T-cell (primary cell): ENCODE data around the gene SVIL. TPM values are rescaled to one million over a fixed set of nuclear protein-coding genes. Genes with fewer than 3 reads are reported as not detected.
"Not testable (repeated sequence)": the region's sequence is repeated elsewhere in the genome, so short reads cannot be mapped to it uniquely, and the experiment has no call there.

Experiments
- ATAC-seq, 4 experiments: fragments of 200-7000 bp in 3 of 4; fragments of 150-1000 bp in 1 of 4; cut with Tn5 transposase; replicated peaks in 1 of 4; 1 replicate in 3 of 4; 2 replicates in 1 of 4; pipeline ENCODE4 v1.10.0; 2021; ENCODE audit warnings: moderate library complexity in 3 of 4, mild to moderate bottlenecking in 2 of 4, moderate number of reproducible peaks in 1 of 4
- CTCF ChIA-PET, 2 donors: fragments of 300-600 bp; sonication (Branson Sonifier 250); formaldehyde crosslinking; loops; one replicate each; lab custom pipeline; 2022; ENCODE audit warnings: antibody characterized with exemption in 2 of 2; lab: Charles Lee
- POLR2A ChIA-PET, 2 donors: fragments of 300-600 bp; sonication (Branson Sonifier 250); formaldehyde crosslinking; loops; one replicate each; lab custom pipeline; 2022; ENCODE audit warnings: antibody characterized with exemption in 2 of 2; lab: Charles Lee
- DNase-seq, 35 experiments: peaks; one replicate each; pipeline versions ENCODE4 v3.0.0 to v3.0.0-alpha.2; 2013 to 2023
- H3K27ac ChIP-seq: one replicate; pipeline ENCODE4 v1.5.1; 2013; ENCODE audit warnings: low read length
- H3K27me3 ChIP-seq, 2 experiments: replicated peaks in 1 of 2; 1 replicate in 1 of 2; 2 replicates in 1 of 2; pipeline versions ENCODE4 v1.6.1 to v1.7.0; 2013; ENCODE audit warnings: low read length in 1 of 2, mixed read lengths in 1 of 2; ENCODE audit not compliant: control insufficient read depth in 2 of 2, insufficient read depth in 2 of 2; ENCODE audit errors: extremely low read depth in 1 of 2
- H3K36me3 ChIP-seq, 2 donors: 1 replicate in 1 of 2; 2 replicates in 1 of 2; pipeline versions ENCODE4 v1.6.1 to v1.7.0; 2013; ENCODE audit warnings: low read length in 1 of 2; ENCODE audit not compliant: control insufficient read depth in 2 of 2, insufficient read depth in 1 of 2; ENCODE audit errors: extremely low read depth in 1 of 2
- H3K4me1 ChIP-seq, 2 experiments: 1 replicate in 1 of 2; 2 replicates in 1 of 2; pipeline versions ENCODE4 v1.6.1 to v1.7.0; 2013; ENCODE audit warnings: low read length in 2 of 2, mixed read lengths in 1 of 2; ENCODE audit not compliant: insufficient read depth in 2 of 2, control insufficient read depth in 1 of 2; ENCODE audit errors: extremely low read depth in 1 of 2
- H3K4me3 ChIP-seq, 2 donors: 1 replicate in 1 of 2; 2 replicates in 1 of 2; pipeline versions ENCODE4 v1.5.1 to v1.7.0; 2013; ENCODE audit warnings: mild to moderate bottlenecking in 2 of 2, low read length in 1 of 2, moderate library complexity in 1 of 2; ENCODE audit not compliant: control insufficient read depth in 1 of 2; ENCODE audit errors: extremely low read depth in 1 of 2
- H3K9me3 ChIP-seq: 2 replicates; pipeline ENCODE4 v1.7.0; 2013
- H3K27ac Mint-ChIP-seq, 2 donors: one replicate each; pipeline ENCODE4 v1.8.0; 2020 to 2021; ENCODE audit warnings: mild to moderate bottlenecking in 2 of 2, mixed read lengths in 2 of 2
- H3K27me3 Mint-ChIP-seq, 2 donors: one replicate each; pipeline ENCODE4 v1.8.0; 2021 to 2022; ENCODE audit warnings: mixed read lengths in 2 of 2
- H3K36me3 Mint-ChIP-seq: one replicate; pipeline ENCODE4 v1.8.0; 2021; ENCODE audit warnings: mixed read lengths
- H3K4me1 Mint-ChIP-seq, 3 donors: one replicate each; pipeline ENCODE4 v1.8.0; 2020 to 2022; ENCODE audit warnings: mixed read lengths in 3 of 3, mild to moderate bottlenecking in 1 of 3
- H3K4me3 Mint-ChIP-seq, 3 donors: one replicate each; pipeline ENCODE4 v1.8.0; 2020 to 2022; ENCODE audit warnings: mild to moderate bottlenecking in 3 of 3, mixed read lengths in 3 of 3, moderate library complexity in 3 of 3
- H3K9me3 Mint-ChIP-seq, 3 donors: one replicate each; pipeline ENCODE4 v1.8.0; 2020 to 2022; ENCODE audit warnings: mixed read lengths in 3 of 3
- WGBS: methylation state at CpG from one replicate; pipeline ENCODE4 v1.1.5; 2013; ENCODE audit warnings: missing lambda C conversion rate; ENCODE audit not compliant: insufficient coverage; 5-methylcytosine and 5-hydroxymethylcytosine counted together
- total RNA-seq, 35 experiments: library from RNA in 6 of 35; stranded (reverse) in 6 of 35; fragments of 120-200 nt in 1 of 35; gene quantifications; one replicate each; pipeline versions ENCODE4 v1.2.1 to v1.2.4 and lab custom pipeline; 2013 to 2026

Gene SVIL
- total RNA-seq, 5 donors from 2014 or later (not counting 1 experiment from before 2014, with no cell fraction given): 17.4 to 45.6 (median 19.6) TPM

GRCh38 chr10:29471544-29471859 lies 163.3 kb downstream of the SVIL start:
- H3K4me3 Mint-ChIP-seq: no peak overlapping the region
- Histone ChIP-seq H3K36me3 (peaks cover 17 to 58% of the 10 kb centered on the region in 2 donors), H3K27ac (no peak overlapping the region), H3K27me3 (no peaks in the 10 kb centered on the region), H3K9me3 (no peaks in the 10 kb centered on the region), H3K4me3 (no peak overlapping the region), H3K4me1 (no peaks in the 10 kb centered on the region)
- H3K36me3 Mint-ChIP-seq: peaks cover 73% of the 10 kb centered on the region
- no peaks in the 10 kb centered on the region for H3K4me1 Mint-ChIP-seq
- ChIA-PET CTCF (no interaction called here), POLR2A (no interaction called here)
- no peak for DNase-seq
- ATAC-seq: no peak
- H3K9me3 Mint-ChIP-seq: no peaks in the 10 kb centered on the region
- no peak overlapping the region for H3K27ac Mint-ChIP-seq
- no CpG with 5 or more reads among the region's 1 CpG for WGBS
- no peaks in the 10 kb centered on the region for H3K27me3 Mint-ChIP-seq

GRCh38 chr10:29470843-29471543 lies 163.8 kb downstream of the SVIL start:
- H3K4me1 ChIP-seq: no peaks in the 10 kb centered on the region
- H3K36me3 Mint-ChIP-seq: peaks cover 76% of the 10 kb centered on the region
- peaks cover 17 to 58% of the 10 kb centered on the region in 2 donors for H3K36me3 ChIP-seq
- H3K27me3 Mint-ChIP-seq: no peaks in the 10 kb centered on the region
- no peak overlapping the region for H3K27ac Mint-ChIP-seq
- ChIA-PET POLR2A (no interaction called here), CTCF (interaction anchor here in 1 of 2 donors (0.6 kb wide), 2 partner anchors 57 to 60 kb away, joined by 3 to 4 read pairs; no protein-coding TSS in a partner anchor)
- no peak overlapping the region for H3K27ac ChIP-seq
- no peaks in the 10 kb centered on the region for H3K4me1 Mint-ChIP-seq
- WGBS: no CpG with 5 or more reads among the region's 14 CpGs
- ATAC-seq (no peak), DNase-seq (no peak)
- no peaks in the 10 kb centered on the region for H3K9me3 Mint-ChIP-seq
- H3K27me3 ChIP-seq: no peaks in the 10 kb centered on the region
- no peaks in the 10 kb centered on the region for H3K9me3 ChIP-seq
- H3K4me3 Mint-ChIP-seq: no peak overlapping the region
- H3K4me3 ChIP-seq: no peak overlapping the region

- Mint-ChIP-seq H3K4me1 (no peaks in the 10 kb centered on the region), H3K4me3 (no peak overlapping the region), H3K27me3 (no peaks in the 10 kb centered on the region), H3K36me3 (peaks cover 75% of the 10 kb centered on the region), H3K27ac (no peak overlapping the region), H3K9me3 (no peaks in the 10 kb centered on the region)
- Histone ChIP-seq H3K9me3 (no peaks in the 10 kb centered on the region), H3K27ac (no peak overlapping the region), H3K36me3 (peaks cover 17 to 58% of the 10 kb centered on the region in 2 donors), H3K27me3 (no peaks in the 10 kb centered on the region), H3K4me3 (no peak overlapping the region), H3K4me1 (no peaks in the 10 kb centered on the region)
- ChIA-PET CTCF (interaction anchor here in 1 of 2 donors (0.6 kb wide), 2 partner anchors 57 to 59 kb away, joined by 3 to 4 read pairs; no protein-coding TSS in a partner anchor), POLR2A (no interaction called here)
- ATAC-seq (no peak), DNase-seq (peak in 3 of 35 experiments; percentile 9 to 15 (median 12))
- 93% methylated on average over 12 of the region's 16 CpGs for WGBS
Observed at GRCh38 chr10:29470355-29470705, 164.4 kb downstream of the SVIL start.

- H3K4me3 Mint-ChIP-seq: no peak overlapping the region
- Histone ChIP-seq H3K9me3 (no peaks in the 10 kb centered on the region), H3K4me3 (no peak overlapping the region), H3K27me3 (no peaks in the 10 kb centered on the region), H3K4me1 (no peaks in the 10 kb centered on the region), H3K27ac (no peak overlapping the region), H3K36me3 (peaks cover 17 to 64% of the 10 kb centered on the region in 2 donors)
- H3K27ac Mint-ChIP-seq: no peak overlapping the region
- no peak for DNase-seq
- ChIA-PET POLR2A (no interaction called here), CTCF (interaction anchor here in 1 of 2 donors (0.6 to 1.0 kb wide), 2 partner anchors 27 to 59 kb away, joined by 3 read pairs; no protein-coding TSS in a partner anchor)
- no peaks in the 10 kb centered on the region for H3K4me1 Mint-ChIP-seq
- H3K36me3 Mint-ChIP-seq: peaks cover 77% of the 10 kb centered on the region
- 90% methylated on average over 25 of the region's 28 CpGs for WGBS
- H3K27me3 Mint-ChIP-seq: no peaks in the 10 kb centered on the region
- ATAC-seq: no peak
- no peaks in the 10 kb centered on the region for H3K9me3 Mint-ChIP-seq
Observed at GRCh38 chr10:29469481-29470354, 165.1 kb downstream of the SVIL start.

- H3K36me3 ChIP-seq: peaks cover 22 to 57% of the 10 kb centered on the region in 2 donors
- H3K9me3 Mint-ChIP-seq: peaks cover 0 to 12% (median under 1%) of the 10 kb centered on the region in 3 donors
- H3K27ac ChIP-seq: no peak overlapping the region
- H3K4me1 Mint-ChIP-seq: no peaks in the 10 kb centered on the region
- ChIA-PET CTCF (interaction anchor here in 1 of 2 donors (0.6 kb wide), 1 partner anchor 263 kb away, joined by 8 read pairs; no protein-coding TSS in a partner anchor), POLR2A (no interaction called here)
- no peaks in the 10 kb centered on the region for H3K27me3 ChIP-seq
- WGBS: 93% methylated on average over 6 of the region's 8 CpGs
- H3K9me3 ChIP-seq: no peaks in the 10 kb centered on the region
- H3K36me3 Mint-ChIP-seq: peaks cover 81% of the 10 kb centered on the region
- no peaks in the 10 kb centered on the region for H3K27me3 Mint-ChIP-seq
- no peaks in the 10 kb centered on the region for H3K4me1 ChIP-seq
- DNase-seq: no peak
- no peak for ATAC-seq
- no peak overlapping the region for H3K27ac Mint-ChIP-seq
- no peak overlapping the region for H3K4me3 ChIP-seq
- no peak overlapping the region for H3K4me3 Mint-ChIP-seq
Observed at GRCh38 chr10:29465384-29465783, 169.4 kb downstream of the SVIL start.

- H3K9me3 ChIP-seq, H3K4me1 Mint-ChIP-seq, ATAC-seq, POLR2A ChIA-PET, CTCF ChIA-PET, H3K4me3 Mint-ChIP-seq, H3K27ac Mint-ChIP-seq, DNase-seq, H3K4me3 ChIP-seq, H3K4me1 ChIP-seq, H3K27ac ChIP-seq, H3K27me3 ChIP-seq, H3K27me3 Mint-ChIP-seq: not testable (repeated sequence)
- 75% methylated on average over 1 of the region's 4 CpGs for WGBS
- peaks cover 23 to 55% of the 10 kb centered on the region in 2 donors for H3K36me3 ChIP-seq
- peaks cover 81% of the 10 kb centered on the region for H3K36me3 Mint-ChIP-seq
- H3K9me3 Mint-ChIP-seq: peaks cover 0 to 16% (median 4%) of the 10 kb centered on the region in 3 donors
Observed at GRCh38 chr10:29464671-29465171, 170.1 kb downstream of the SVIL start.
